Measurements from ENCODE around the gene GON7.
A peak's percentile ranks its signal among the peaks of the same experiment; 100 is the strongest.
"Not testable (repeated sequence)": the region's sequence is repeated elsewhere in the genome, so short reads cannot be mapped to it uniquely, and the experiment has no call there.

The GON7 gene

GRCh38 chr14:93206793-93207467, at the start of gene GON7, which contains the start of gene UBR7:
GON7 (minus strand) TSS chr14:93207065; CDS start chr14:93207037, 28 bp downstream.
UBR7 (plus strand) TSS chr14:93207256; CDS start chr14:93207292, 36 bp downstream.
- DNase-seq = peak; percentile 100

GRCh38 chr14:93249128-93249831, 42.4 kb upstream of the GON7 start:
- no peak for DNase-seq

- DNase-seq = no peak
These were observed 39.7 kb upstream of the GON7 start for GRCh38 chr14:93246534-93246933.

- no peak for DNase-seq
These were observed 39.0 kb upstream of the GON7 start for GRCh38 chr14:93245764-93246420.

- no peak for DNase-seq
These were observed 33.8 kb upstream of the GON7 start for GRCh38 chr14:93240678-93241000.

GRCh38 chr14:93239869-93240677, 33.2 kb upstream of the GON7 start:
- peak; percentile 88 for DNase-seq

- peak; percentile 81 for DNase-seq
These were observed 27.9 kb upstream of the GON7 start for GRCh38 chr14:93234798-93235197.

- not testable (repeated sequence) for DNase-seq
These were observed 26.2 kb upstream of the GON7 start for GRCh38 chr14:93233078-93233477.

- no peak for DNase-seq
These were observed 25.3 kb upstream of the GON7 start for GRCh38 chr14:93232159-93232558.

GRCh38 chr14:93231129-93231979, 24.5 kb upstream of the GON7 start:
- peak; percentile 24 for DNase-seq

- DNase-seq = no peak
These were observed 23.7 kb upstream of the GON7 start for GRCh38 chr14:93230539-93230938.

- DNase-seq = no peak
These were observed 21.7 kb upstream of the GON7 start for GRCh38 chr14:93228550-93228949.

GRCh38 chr14:93223565-93223964, 16.7 kb upstream of the GON7 start:
- no peak for DNase-seq

- DNase-seq = no peak
These were observed 13.6 kb upstream of the GON7 start for GRCh38 chr14:93220509-93220908.

GRCh38 chr14:93219103-93219726, 12.3 kb upstream of the GON7 start:
- peak; percentile 65 for DNase-seq

GRCh38 chr14:93214598-93214997, 7.7 kb upstream of the GON7 start:
- DNase-seq = no peak

GRCh38 chr14:93212432-93212831, 5.6 kb upstream of the GON7 start:
- DNase-seq = no peak

GRCh38 chr14:93207468-93208308, 823 bp upstream of the GON7 start:
- DNase-seq = peak; percentile 60

GRCh38 chr14:93201155-93201704, 5.6 kb downstream of the GON7 start:
- DNase-seq = no peak

- no peak for DNase-seq
These were observed 6.3 kb downstream of the GON7 start for GRCh38 chr14:93200553-93200952.
